GM23338 (cell line): ENCODE data around the gene CNST. TPM values are rescaled to one million over a fixed set of nuclear protein-coding genes. Genes with fewer than 3 reads are reported as not detected.

Experiments used
- ATAC-seq: fragments of 200-7000 bp; cut with Tn5 transposase; 3 replicates; pipeline ENCODE4 v1.9.1; 2020
- DNase-seq: peaks from one replicate; pipeline ENCODE4 v3.0.0-alpha.2; 2015; ENCODE audit warnings: low spot score
- H2AFZ ChIP-seq: fragments of 200-600 bp; sonication (generic); 2 replicates; pipeline ENCODE4 v1.8.0; 2016; ENCODE audit warnings: antibody characterized with exemption, mild to moderate bottlenecking, moderate library complexity
- H3F3A ChIP-seq: fragments of 200-600 bp; sonication (generic); replicated peaks from 2 replicates; pipeline ENCODE4 v1.8.0; 2017; ENCODE audit warnings: antibody characterized with exemption, mixed run types, low read depth
- H3K27ac ChIP-seq: fragments of 200-600 bp; sonication (generic); 2 replicates; pipeline ENCODE4 v1.6.1; 2016; ENCODE audit warnings: low read depth
- H3K27me3 ChIP-seq: fragments of 200-600 bp; sonication (generic); 2 replicates; pipeline ENCODE4 v1.8.0; 2016; ENCODE audit warnings: mild to moderate bottlenecking, mixed run types, moderate library complexity; ENCODE audit not compliant: insufficient read depth
- H3K36me3 ChIP-seq: fragments of 200-600 bp; sonication (generic); 2 replicates; pipeline ENCODE4 v1.8.0; 2016; ENCODE audit warnings: mild to moderate bottlenecking; ENCODE audit not compliant: insufficient read depth
- H3K4me1 ChIP-seq: fragments of 200-600 bp; sonication (generic); 2 replicates; pipeline ENCODE4 v1.8.0; 2016; ENCODE audit warnings: mild to moderate bottlenecking, moderate library complexity; ENCODE audit not compliant: insufficient read depth
- H3K4me2 ChIP-seq: fragments of 200-600 bp; sonication (generic); 2 replicates; pipeline ENCODE4 v1.7.1; 2017; ENCODE audit warnings: mixed run types
- H3K4me3 ChIP-seq: fragments of 200-600 bp; sonication (generic); 2 replicates; pipeline ENCODE4 v1.6.1; 2016; ENCODE audit warnings: mixed run types
- H3K79me2 ChIP-seq: fragments of 200-600 bp; sonication (generic); replicated peaks from 2 replicates; pipeline ENCODE4 v1.8.0; 2017; ENCODE audit warnings: mild to moderate bottlenecking; ENCODE audit not compliant: insufficient read depth
- H3K9me2 ChIP-seq: fragments of 200-600 bp; sonication (generic); 2 replicates; pipeline ENCODE4 v1.8.0; 2017; ENCODE audit not compliant: insufficient read depth
- H4K20me1 ChIP-seq: fragments of 200-600 bp; sonication (generic); replicated peaks from 2 replicates; pipeline ENCODE4 v1.8.0; 2017; ENCODE audit warnings: mild to moderate bottlenecking; ENCODE audit not compliant: insufficient read depth
- H3K27ac Mint-ChIP-seq: 2 replicates; pipeline ENCODE4 v1.8.0; 2020; ENCODE audit warnings: inconsistent platforms, mild to moderate bottlenecking, moderate library complexity, mixed read lengths
- H3K27me3 Mint-ChIP-seq: 3 replicates; pipeline ENCODE4 v1.8.0; 2022; ENCODE audit warnings: low read depth, mild to moderate bottlenecking, moderate library complexity, mixed read lengths, inconsistent platforms; ENCODE audit not compliant: insufficient read depth, poor library complexity
- H3K36me3 Mint-ChIP-seq: 3 replicates; pipeline ENCODE4 v1.8.0; 2021; ENCODE audit warnings: low read depth, mild to moderate bottlenecking, inconsistent platforms, moderate library complexity, mixed read lengths
- H3K4me1 Mint-ChIP-seq: 3 replicates; pipeline ENCODE4 v1.8.0; 2020; ENCODE audit warnings: mild to moderate bottlenecking, inconsistent platforms, mixed read lengths
- H3K4me3 Mint-ChIP-seq: 3 replicates; pipeline ENCODE4 v1.8.0; 2021; ENCODE audit warnings: moderate library complexity, mild to moderate bottlenecking, inconsistent platforms, mixed read lengths
- H3K9me3 Mint-ChIP-seq: 3 replicates; pipeline ENCODE4 v1.8.0; 2020; ENCODE audit warnings: moderate library complexity, mild to moderate bottlenecking, inconsistent platforms, mixed read lengths
- CREB1 ChIP-seq: fragments of 250-450 bp; sonication (Bioruptor Pico); IDR thresholded peaks from 2 replicates; pipeline ENCODE4 v1.5.0; 2020; ENCODE audit warnings: low read depth, mild to moderate bottlenecking, moderate library complexity
- EZH2 ChIP-seq: fragments of 200-600 bp; sonication (generic); IDR thresholded peaks from one replicate; pipeline ENCODE4 v1.8.0; 2017; ENCODE audit warnings: antibody characterized with exemption, mild to moderate bottlenecking, low read depth; ENCODE audit not compliant: unreplicated experiment
- EZH2phosphoT487 ChIP-seq: fragments of 200-600 bp; sonication (generic); IDR thresholded peaks from one replicate; pipeline ENCODE4 v1.8.1; 2018; ENCODE audit warnings: antibody characterized with exemption; ENCODE audit not compliant: unreplicated experiment
- JUNB ChIP-seq: IDR thresholded peaks from one replicate; pipeline ENCODE4 v1.6.1; 2016; ENCODE audit warnings: antibody characterized with exemption; ENCODE audit not compliant: unreplicated experiment
- NANOG ChIP-seq: IDR thresholded peaks from 2 replicates; pipeline ENCODE4 v1.6.1; 2016; ENCODE audit warnings: antibody characterized with exemption, borderline replicate concordance
- STAT1 ChIP-seq: IDR thresholded peaks from one replicate; pipeline ENCODE4 v1.6.1; 2016; ENCODE audit warnings: antibody characterized with exemption; ENCODE audit not compliant: unreplicated experiment
- ZNF114 ChIP-seq: fragments of 250-450 bp; sonication (Bioruptor Pico); IDR thresholded peaks from 2 replicates; pipeline ENCODE4 v1.5.0; 2020; ENCODE audit warnings: mild to moderate bottlenecking, moderate library complexity
- ZNF331 ChIP-seq: fragments of 250-450 bp; sonication (Bioruptor Pico); IDR thresholded peaks from 2 replicates; pipeline ENCODE4 v1.5.0; 2020; ENCODE audit warnings: low read depth, mild to moderate bottlenecking, moderate library complexity
- polyA plus RNA-seq: library from polyadenylated mRNA; unstranded; fragments of >200 nt; fragmentation: Nextera tagmentation; extraction: Ambion mirVana; gene quantifications from 2 replicates; pipeline ENCODE4 v1.2.1, GENCODE V29; 2016
- total RNA-seq: library from RNA; depleted of rRNA; stranded (reverse); fragments of >200 nt; shearing (Covaris generic); gene quantifications from 2 replicates; pipeline ENCODE4 v1.2.3, GENCODE V29; 2014
- TF ChIP-seq, protein P1 (sequence below): fragments of 250-450 bp; sonication (Bioruptor Pico); IDR thresholded peaks from 2 replicates; pipeline ENCODE4 v1.5.0; 2020; ENCODE audit warnings: mild to moderate bottlenecking, moderate library complexity
- TF ChIP-seq, protein P2 (sequence below), 2 experiments: fragments of 200-600 bp in 1 of 2; sonication (generic) in 1 of 2; conservative IDR thresholded peaks; 2 replicates each; pipeline versions ENCODE4 v1.5.1 to v1.6.1; 2016 to 2017; ENCODE audit warnings: antibody characterized with exemption in 2 of 2, low read depth in 2 of 2, mild to moderate bottlenecking in 2 of 2, moderate library complexity in 1 of 2
- TF ChIP-seq, protein P3 (sequence below): IDR thresholded peaks from 2 replicates; pipeline ENCODE4 v1.6.1; 2016; ENCODE audit warnings: antibody characterized with exemption

Gene CNST
- total and polyA plus RNA-seq, 2 experiments from 2014 or later = 8.1 to 17.6 TPM

DNA sequence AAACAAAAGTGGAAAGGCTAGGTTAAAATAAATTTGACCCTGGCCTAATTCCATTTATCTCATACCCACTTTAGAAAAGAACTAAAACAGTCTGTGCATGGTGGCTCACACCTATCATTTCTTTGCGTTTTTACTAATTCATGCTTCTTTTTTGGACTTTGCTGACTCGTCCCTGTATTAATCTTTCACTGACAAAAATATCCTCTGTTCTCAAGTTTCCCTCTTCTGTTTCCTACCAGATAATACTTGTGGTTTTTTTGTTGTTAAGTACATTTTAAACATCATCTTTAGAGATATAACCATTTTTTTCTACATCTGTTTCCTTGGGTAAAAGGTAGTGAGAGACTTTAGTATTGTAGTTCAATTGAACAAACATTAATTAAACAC is 11.5 kb downstream of the CNST start (continued):
- TF ChIP-seq, protein P1, sequence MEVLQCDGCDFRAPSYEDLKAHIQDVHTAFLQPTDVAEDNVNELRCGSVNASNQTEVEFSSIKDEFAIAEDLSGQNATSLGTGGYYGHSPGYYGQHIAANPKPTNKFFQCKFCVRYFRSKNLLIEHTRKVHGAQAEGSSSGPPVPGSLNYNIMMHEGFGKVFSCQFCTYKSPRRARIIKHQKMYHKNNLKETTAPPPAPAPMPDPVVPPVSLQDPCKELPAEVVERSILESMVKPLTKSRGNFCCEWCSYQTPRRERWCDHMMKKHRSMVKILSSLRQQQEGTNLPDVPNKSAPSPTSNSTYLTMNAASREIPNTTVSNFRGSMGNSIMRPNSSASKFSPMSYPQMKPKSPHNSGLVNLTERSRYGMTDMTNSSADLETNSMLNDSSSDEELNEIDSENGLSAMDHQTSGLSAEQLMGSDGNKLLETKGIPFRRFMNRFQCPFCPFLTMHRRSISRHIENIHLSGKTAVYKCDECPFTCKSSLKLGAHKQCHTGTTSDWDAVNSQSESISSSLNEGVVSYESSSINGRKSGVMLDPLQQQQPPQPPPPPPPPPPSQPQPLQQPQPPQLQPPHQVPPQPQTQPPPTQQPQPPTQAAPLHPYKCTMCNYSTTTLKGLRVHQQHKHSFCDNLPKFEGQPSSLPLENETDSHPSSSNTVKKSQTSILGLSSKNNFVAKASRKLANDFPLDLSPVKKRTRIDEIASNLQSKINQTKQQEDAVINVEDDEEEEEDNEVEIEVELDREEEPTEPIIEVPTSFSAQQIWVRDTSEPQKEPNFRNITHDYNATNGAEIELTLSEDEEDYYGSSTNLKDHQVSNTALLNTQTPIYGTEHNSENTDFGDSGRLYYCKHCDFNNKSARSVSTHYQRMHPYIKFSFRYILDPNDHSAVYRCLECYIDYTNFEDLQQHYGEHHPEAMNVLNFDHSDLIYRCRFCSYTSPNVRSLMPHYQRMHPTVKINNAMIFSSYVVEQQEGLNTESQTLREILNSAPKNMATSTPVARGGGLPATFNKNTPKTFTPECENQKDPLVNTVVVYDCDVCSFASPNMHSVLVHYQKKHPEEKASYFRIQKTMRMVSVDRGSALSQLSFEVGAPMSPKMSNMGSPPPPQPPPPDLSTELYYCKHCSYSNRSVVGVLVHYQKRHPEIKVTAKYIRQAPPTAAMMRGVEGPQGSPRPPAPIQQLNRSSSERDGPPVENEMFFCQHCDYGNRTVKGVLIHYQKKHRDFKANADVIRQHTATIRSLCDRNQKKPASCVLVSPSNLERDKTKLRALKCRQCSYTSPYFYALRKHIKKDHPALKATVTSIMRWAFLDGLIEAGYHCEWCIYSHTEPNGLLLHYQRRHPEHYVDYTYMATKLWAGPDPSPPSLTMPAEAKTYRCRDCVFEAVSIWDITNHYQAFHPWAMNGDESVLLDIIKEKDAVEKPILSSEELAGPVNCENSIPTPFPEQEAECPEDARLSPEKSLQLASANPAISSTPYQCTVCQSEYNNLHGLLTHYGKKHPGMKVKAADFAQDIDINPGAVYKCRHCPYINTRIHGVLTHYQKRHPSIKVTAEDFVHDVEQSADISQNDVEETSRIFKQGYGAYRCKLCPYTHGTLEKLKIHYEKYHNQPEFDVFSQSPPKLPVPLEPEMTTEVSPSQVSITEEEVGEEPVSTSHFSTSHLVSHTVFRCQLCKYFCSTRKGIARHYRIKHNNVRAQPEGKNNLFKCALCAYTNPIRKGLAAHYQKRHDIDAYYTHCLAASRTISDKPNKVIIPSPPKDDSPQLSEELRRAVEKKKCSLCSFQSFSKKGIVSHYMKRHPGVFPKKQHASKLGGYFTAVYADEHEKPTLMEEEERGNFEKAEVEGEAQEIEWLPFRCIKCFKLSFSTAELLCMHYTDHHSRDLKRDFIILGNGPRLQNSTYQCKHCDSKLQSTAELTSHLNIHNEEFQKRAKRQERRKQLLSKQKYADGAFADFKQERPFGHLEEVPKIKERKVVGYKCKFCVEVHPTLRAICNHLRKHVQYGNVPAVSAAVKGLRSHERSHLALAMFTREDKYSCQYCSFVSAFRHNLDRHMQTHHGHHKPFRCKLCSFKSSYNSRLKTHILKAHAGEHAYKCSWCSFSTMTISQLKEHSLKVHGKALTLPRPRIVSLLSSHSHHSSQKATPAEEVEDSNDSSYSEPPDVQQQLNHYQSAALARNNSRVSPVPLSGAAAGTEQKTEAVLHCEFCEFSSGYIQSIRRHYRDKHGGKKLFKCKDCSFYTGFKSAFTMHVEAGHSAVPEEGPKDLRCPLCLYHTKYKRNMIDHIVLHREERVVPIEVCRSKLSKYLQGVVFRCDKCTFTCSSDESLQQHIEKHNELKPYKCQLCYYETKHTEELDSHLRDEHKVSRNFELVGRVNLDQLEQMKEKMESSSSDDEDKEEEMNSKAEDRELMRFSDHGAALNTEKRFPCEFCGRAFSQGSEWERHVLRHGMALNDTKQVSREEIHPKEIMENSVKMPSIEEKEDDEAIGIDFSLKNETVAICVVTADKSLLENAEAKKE (CRISPR knock-in tag) = no peak
- TF ChIP-seq, protein P2, sequence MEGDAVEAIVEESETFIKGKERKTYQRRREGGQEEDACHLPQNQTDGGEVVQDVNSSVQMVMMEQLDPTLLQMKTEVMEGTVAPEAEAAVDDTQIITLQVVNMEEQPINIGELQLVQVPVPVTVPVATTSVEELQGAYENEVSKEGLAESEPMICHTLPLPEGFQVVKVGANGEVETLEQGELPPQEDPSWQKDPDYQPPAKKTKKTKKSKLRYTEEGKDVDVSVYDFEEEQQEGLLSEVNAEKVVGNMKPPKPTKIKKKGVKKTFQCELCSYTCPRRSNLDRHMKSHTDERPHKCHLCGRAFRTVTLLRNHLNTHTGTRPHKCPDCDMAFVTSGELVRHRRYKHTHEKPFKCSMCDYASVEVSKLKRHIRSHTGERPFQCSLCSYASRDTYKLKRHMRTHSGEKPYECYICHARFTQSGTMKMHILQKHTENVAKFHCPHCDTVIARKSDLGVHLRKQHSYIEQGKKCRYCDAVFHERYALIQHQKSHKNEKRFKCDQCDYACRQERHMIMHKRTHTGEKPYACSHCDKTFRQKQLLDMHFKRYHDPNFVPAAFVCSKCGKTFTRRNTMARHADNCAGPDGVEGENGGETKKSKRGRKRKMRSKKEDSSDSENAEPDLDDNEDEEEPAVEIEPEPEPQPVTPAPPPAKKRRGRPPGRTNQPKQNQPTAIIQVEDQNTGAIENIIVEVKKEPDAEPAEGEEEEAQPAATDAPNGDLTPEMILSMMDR (conservative IDR thresholded peaks at IDR 0.05; ENCODE audit: low read depth in 2 of 2) = no peak

GRCh38 chr1:246579818-246580217 is 13.6 kb downstream of the CNST start:
- Histone ChIP-seq H3K27me3 (no peaks in the 10 kb centered on the region), H4K20me1 (peaks cover 11% of the 10 kb centered on the region), H3K36me3 (no peaks in the 10 kb centered on the region), H3K27ac (no peak overlapping the region), H2AFZ (no peak overlapping the region), H3K4me2 (no peak overlapping the region), H3K79me2 (peaks cover 72% of the 10 kb centered on the region), H3K9me2 (no peaks in the 10 kb centered on the region), H3F3A (no peaks in the 10 kb centered on the region), H3K4me1 (no peaks in the 10 kb centered on the region), H3K4me3 (no peak overlapping the region)
- Mint-ChIP-seq H3K4me3 (no peak overlapping the region), H3K36me3 (no peaks in the 10 kb centered on the region), H3K9me3 (no peaks in the 10 kb centered on the region), H3K27ac (no peak overlapping the region), H3K27me3 (peaks cover 2% of the 10 kb centered on the region), H3K4me1 (no peaks in the 10 kb centered on the region)
- DNase-seq = no peak
- no peak for ATAC-seq
- no peak for TF ChIP-seq STAT1
- no peak for TF ChIP-seq NANOG
- TF ChIP-seq CREB1 (CRISPR knock-in tag) = no peak
- no peak for TF ChIP-seq ZNF114 (CRISPR knock-in tag)
- no peak for TF ChIP-seq EZH2phosphoT487
- TF ChIP-seq JUNB = no peak
- TF ChIP-seq, protein P2 (conservative IDR thresholded peaks at IDR 0.05; ENCODE audit: low read depth in 2 of 2) = no peak
- no peak for TF ChIP-seq ZNF331
- TF ChIP-seq, protein P3, sequence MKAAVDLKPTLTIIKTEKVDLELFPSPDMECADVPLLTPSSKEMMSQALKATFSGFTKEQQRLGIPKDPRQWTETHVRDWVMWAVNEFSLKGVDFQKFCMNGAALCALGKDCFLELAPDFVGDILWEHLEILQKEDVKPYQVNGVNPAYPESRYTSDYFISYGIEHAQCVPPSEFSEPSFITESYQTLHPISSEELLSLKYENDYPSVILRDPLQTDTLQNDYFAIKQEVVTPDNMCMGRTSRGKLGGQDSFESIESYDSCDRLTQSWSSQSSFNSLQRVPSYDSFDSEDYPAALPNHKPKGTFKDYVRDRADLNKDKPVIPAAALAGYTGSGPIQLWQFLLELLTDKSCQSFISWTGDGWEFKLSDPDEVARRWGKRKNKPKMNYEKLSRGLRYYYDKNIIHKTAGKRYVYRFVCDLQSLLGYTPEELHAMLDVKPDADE = no peak
- TF ChIP-seq EZH2 = no peak
